HCT116 (cell line): ENCODE results near the gene ESPN. TPM values are rescaled to one million over a fixed set of nuclear protein-coding genes. Genes with fewer than 3 reads are reported as not detected.

Source experiments
- ATAC-seq: fragments of 200-7000 bp; cut with Tn5 transposase; 2 replicates; pipeline ENCODE4 v1.9.1; 2020; ENCODE audit warnings: mild to moderate bottlenecking, moderate library complexity
- BruUV-seq: library from RNA; stranded (reverse); fragments of 400-500 nt; replicated peaks from 2 replicates; lab custom pipeline; 2021; lab: Mats Ljungman, UMichigan
- CTCF ChIA-PET: fragments of 300-600 bp; sonication (Branson Sonifier 250); formaldehyde crosslinking; loops from one replicate; lab custom pipeline; 2021; ENCODE audit warnings: antibody characterized with exemption; lab: Charles Lee
- POLR2A ChIA-PET: fragments of 300-600, 350-600 bp; sonication (Branson Sonifier 250); formaldehyde crosslinking; loops from one replicate; lab custom pipeline; 2021; ENCODE audit warnings: antibody characterized with exemption; lab: Charles Lee
- RAD21 ChIA-PET, 2 experiments: fragments of 300-600 bp; sonication (Branson Sonifier 250); formaldehyde crosslinking; loops; one replicate each; lab custom pipeline; 2023; ENCODE audit warnings: low total read pairs in 2 of 2; ENCODE audit not compliant: uncharacterized antibody in 2 of 2, unreplicated experiment in 2 of 2, low non-redundant PET in 1 of 2; lab: Charles Lee
- DNase-seq: peaks from one replicate; pipeline ENCODE4 v3.0.0-alpha.2; 2010; ENCODE audit warnings: low read depth, low spot score
- H2AFZ ChIP-seq: fragments of 200-600 bp; shearing (Covaris generic), sonication (generic); 2 replicates; pipeline ENCODE4 v1.6.1; 2017; ENCODE audit warnings: low read depth, mixed run types, mixed read lengths, antibody characterized with exemption, low read length; ENCODE audit not compliant: poor library complexity, severe bottlenecking
- H3K27ac ChIP-seq: 2 replicates; pipeline ENCODE4 v1.5.1; 2012; ENCODE audit warnings: low read depth, low read length
- H3K27me3 ChIP-seq: fragments of 200-600 bp; sonication (generic); 2 replicates; pipeline ENCODE4 v1.6.1; 2016; ENCODE audit warnings: mixed run types, low read length, mixed read lengths; ENCODE audit not compliant: insufficient read depth
- H3K36me3 ChIP-seq, 2 experiments: fragments of 200-500 bp in 1 of 2; fragments of 200-600 bp in 1 of 2; sonication (Bioruptor generic) in 1 of 2; sonication (generic) in 1 of 2; 2 replicates each; pipeline versions ENCODE4 v1.5.1 to v1.6.1; 2014 to 2016; ENCODE audit warnings: low read length in 2 of 2, inconsistent platforms in 1 of 2, mixed read lengths in 1 of 2, mixed run types in 1 of 2; ENCODE audit not compliant: insufficient read depth in 2 of 2, control insufficient read depth in 1 of 2
- H3K4me1 ChIP-seq, 2 experiments: fragments of 200-600 bp in 1 of 2; sonication (generic) in 1 of 2; 2 replicates each; pipeline versions ENCODE4 v1.5.1 to v1.6.1; 2012 to 2017; ENCODE audit warnings: low read length in 2 of 2, inconsistent platforms in 1 of 2, mild to moderate bottlenecking in 1 of 2, mixed read lengths in 1 of 2, mixed run types in 1 of 2, moderate library complexity in 1 of 2; ENCODE audit not compliant: insufficient read depth in 2 of 2, control insufficient read depth in 1 of 2
- H3K4me2 ChIP-seq: fragments of 200-600 bp; sonication (generic); 2 replicates; pipeline ENCODE4 v1.6.1; 2017; ENCODE audit warnings: mixed run types, low read length, mixed read lengths
- H3K4me3 ChIP-seq, 2 experiments: fragments of 200-600 bp in 1 of 2; sonication (generic) in 1 of 2; replicated peaks in 1 of 2; 2 replicates each; pipeline ENCODE4 v1.5.1; 2011 to 2016; ENCODE audit warnings: low read length in 2 of 2, control low read depth in 1 of 2, low read depth in 1 of 2, mild to moderate bottlenecking in 1 of 2, mixed read lengths in 1 of 2, mixed run types in 1 of 2
- H3K79me2 ChIP-seq: fragments of 200-600 bp; sonication (generic); 2 replicates; pipeline ENCODE4 v1.6.1; 2017; ENCODE audit warnings: mild to moderate bottlenecking, mixed run types, low read length, moderate library complexity, mixed read lengths; ENCODE audit not compliant: insufficient read depth
- H3K9ac ChIP-seq: fragments of 200-600 bp; sonication (generic); 2 replicates; pipeline ENCODE4 v1.6.1; 2016; ENCODE audit warnings: low read length, mixed read lengths
- H3K9me2 ChIP-seq: fragments of 200-600 bp; sonication (generic), shearing (Covaris generic); 2 replicates; pipeline ENCODE4 v1.6.1; 2017; ENCODE audit warnings: mixed run types, mild to moderate bottlenecking, moderate library complexity; ENCODE audit not compliant: insufficient read depth
- H3K9me3 ChIP-seq, 2 experiments: fragments of 200-500 bp in 1 of 2; fragments of 200-600 bp in 1 of 2; sonication (Bioruptor generic) in 1 of 2; sonication (generic) in 1 of 2; 2 replicates each; pipeline ENCODE4 v1.6.1; 2014 to 2017; ENCODE audit warnings: low read length in 2 of 2, mixed read lengths in 2 of 2, inconsistent platforms in 1 of 2, low read depth in 1 of 2, mild to moderate bottlenecking in 1 of 2, mixed run types in 1 of 2, moderate library complexity in 1 of 2; ENCODE audit not compliant: control insufficient read depth in 1 of 2, insufficient read depth in 1 of 2
- H4K20me1 ChIP-seq: fragments of 200-600 bp; sonication (generic), shearing (Covaris generic); 2 replicates; pipeline ENCODE4 v1.6.1; 2017; ENCODE audit warnings: mixed run types, mild to moderate bottlenecking, moderate library complexity; ENCODE audit not compliant: insufficient read depth
- CBX3 ChIP-seq: IDR thresholded peaks from 2 replicates; pipeline ENCODE4 v1.6.1; 2012; ENCODE audit warnings: low read depth
- CEBPB ChIP-seq: IDR thresholded peaks from 2 replicates; pipeline ENCODE4 v1.6.1; 2012; ENCODE audit warnings: low read depth
- EGR1 ChIP-seq: IDR thresholded peaks from 2 replicates; pipeline ENCODE4 v1.6.1; 2012; ENCODE audit warnings: low read depth
- ELF1 ChIP-seq: IDR thresholded peaks from 2 replicates; pipeline ENCODE4 v1.6.1; 2012; ENCODE audit warnings: low read depth, borderline replicate concordance
- EZH2 ChIP-seq: fragments of 200-600 bp; sonication (generic); IDR thresholded peaks from 2 replicates; pipeline ENCODE4 v1.6.1; 2017; ENCODE audit warnings: antibody characterized with exemption, mixed run types
- FOSL1 ChIP-seq: IDR thresholded peaks from 2 replicates; pipeline ENCODE4 v1.6.1; 2012; ENCODE audit warnings: low read depth
- JUND ChIP-seq: IDR thresholded peaks from 2 replicates; pipeline ENCODE4 v1.6.1; 2012
- POLR2A ChIP-seq: IDR thresholded peaks from 2 replicates; pipeline ENCODE4 v1.7.0; 2011; ENCODE audit warnings: borderline replicate concordance; ENCODE audit not compliant: insufficient read depth, insufficient read length; ENCODE audit errors: extremely low read depth
- SIN3A ChIP-seq: IDR thresholded peaks from 2 replicates; pipeline ENCODE4 v1.6.1; 2012; ENCODE audit warnings: low read depth
- SP1 ChIP-seq: IDR thresholded peaks from 2 replicates; pipeline ENCODE4 v1.6.1; 2012; ENCODE audit warnings: low read depth
- SRF ChIP-seq: IDR thresholded peaks from 2 replicates; pipeline ENCODE4 v1.6.1; 2012; ENCODE audit warnings: low read depth
- TCF7L2 ChIP-seq: IDR thresholded peaks from 2 replicates; pipeline ENCODE4 v1.7.0; 2011; ENCODE audit warnings: borderline replicate concordance, inconsistent platforms; ENCODE audit not compliant: insufficient read depth, insufficient read length; ENCODE audit errors: extremely low read depth
- intact Hi-C: fragments of 100-400 bp; cut with micrococcal nuclease; formaldehyde crosslinking; loops from 2 replicates; pipeline ENCODE4 v1.10.0; 2022
- total RNA-seq: library from RNA; stranded (reverse); gene quantifications from one replicate; pipeline ENCODE4 v1.2.1, GENCODE V29; 2021; ENCODE audit not compliant: unreplicated experiment
- TF ChIP-seq, protein P1 (sequence below): IDR thresholded peaks from 2 replicates; pipeline ENCODE4 v1.6.1; 2012
- TF ChIP-seq, protein P2 (sequence below): IDR thresholded peaks from 2 replicates; pipeline ENCODE4 v1.6.1; 2012
- TF ChIP-seq, protein P3 (sequence below): IDR thresholded peaks from 2 replicates; pipeline ENCODE4 v1.6.1; 2012; ENCODE audit warnings: low read depth
- TF ChIP-seq, protein P4 (sequence below): IDR thresholded peaks from 2 replicates; pipeline ENCODE4 v1.6.1; 2011; ENCODE audit warnings: mild to moderate bottlenecking, low read length, moderate library complexity; ENCODE audit not compliant: insufficient replicate concordance; ENCODE audit errors: extremely low read depth

ESPN gene
- total RNA-seq, 1 experiment from 2014 or later = 114 TPM

DNA sequence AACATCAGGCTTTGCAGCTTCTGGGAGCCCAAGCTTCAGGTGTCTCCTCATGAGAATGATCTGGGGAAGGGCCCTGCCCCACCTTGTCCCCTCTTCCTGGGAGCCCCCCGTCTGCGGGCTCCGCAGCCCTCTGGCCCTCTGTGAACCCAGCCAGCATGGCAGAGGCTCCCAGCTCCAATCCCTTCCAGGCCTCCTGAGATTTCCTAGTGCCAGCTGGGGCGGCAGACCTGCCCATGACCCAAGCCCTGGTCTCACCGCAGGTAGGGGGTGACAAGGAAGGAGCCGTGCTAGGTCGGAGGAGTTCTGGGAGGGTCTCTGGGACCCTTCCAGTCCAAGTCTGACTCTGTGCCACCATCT is 59.2 kb downstream of the ESPN start:
- Histone ChIP-seq H3K9me3 (no peaks in the 10 kb centered on the region), H3K4me1 (peaks cover 8 to 19% of the 10 kb centered on the region in 2 experiments; a peak in 3 of 4 replicates), H3K4me3 (no peak overlapping the region), H3K79me2 (no peaks in the 10 kb centered on the region; the same call in 1 of the 2 replicates), H3K9ac (no peak overlapping the region), H3K4me2 (no peak overlapping the region), H3K9me2 (no peaks in the 10 kb centered on the region), H2AFZ (no peak overlapping the region), H3K27me3 (no peaks in the 10 kb centered on the region), H4K20me1 (no peaks in the 10 kb centered on the region), H3K36me3 (no peaks in the 10 kb centered on the region), H3K27ac (no peak overlapping the region)
- no peak for ATAC-seq
- POLR2A ChIA-PET = no interaction called here
- no TSS peak for BruUV-seq
- TF ChIP-seq SRF (no peak), FOSL1 (no peak), EGR1 (no peak), SIN3A (no peak), EZH2 (no peak), POLR2A (no peak), SP1 (no peak), JUND (no peak), CEBPB (no peak), TCF7L2 (no peak), CBX3 (no peak), ELF1 (no peak)
- TF ChIP-seq, protein P1, sequence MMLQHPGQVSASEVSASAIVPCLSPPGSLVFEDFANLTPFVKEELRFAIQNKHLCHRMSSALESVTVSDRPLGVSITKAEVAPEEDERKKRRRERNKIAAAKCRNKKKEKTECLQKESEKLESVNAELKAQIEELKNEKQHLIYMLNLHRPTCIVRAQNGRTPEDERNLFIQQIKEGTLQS = no peak
- TF ChIP-seq, protein P2, sequence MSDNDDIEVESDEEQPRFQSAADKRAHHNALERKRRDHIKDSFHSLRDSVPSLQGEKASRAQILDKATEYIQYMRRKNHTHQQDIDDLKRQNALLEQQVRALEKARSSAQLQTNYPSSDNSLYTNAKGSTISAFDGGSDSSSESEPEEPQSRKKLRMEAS = no peak
- TF ChIP-seq, protein P3, sequence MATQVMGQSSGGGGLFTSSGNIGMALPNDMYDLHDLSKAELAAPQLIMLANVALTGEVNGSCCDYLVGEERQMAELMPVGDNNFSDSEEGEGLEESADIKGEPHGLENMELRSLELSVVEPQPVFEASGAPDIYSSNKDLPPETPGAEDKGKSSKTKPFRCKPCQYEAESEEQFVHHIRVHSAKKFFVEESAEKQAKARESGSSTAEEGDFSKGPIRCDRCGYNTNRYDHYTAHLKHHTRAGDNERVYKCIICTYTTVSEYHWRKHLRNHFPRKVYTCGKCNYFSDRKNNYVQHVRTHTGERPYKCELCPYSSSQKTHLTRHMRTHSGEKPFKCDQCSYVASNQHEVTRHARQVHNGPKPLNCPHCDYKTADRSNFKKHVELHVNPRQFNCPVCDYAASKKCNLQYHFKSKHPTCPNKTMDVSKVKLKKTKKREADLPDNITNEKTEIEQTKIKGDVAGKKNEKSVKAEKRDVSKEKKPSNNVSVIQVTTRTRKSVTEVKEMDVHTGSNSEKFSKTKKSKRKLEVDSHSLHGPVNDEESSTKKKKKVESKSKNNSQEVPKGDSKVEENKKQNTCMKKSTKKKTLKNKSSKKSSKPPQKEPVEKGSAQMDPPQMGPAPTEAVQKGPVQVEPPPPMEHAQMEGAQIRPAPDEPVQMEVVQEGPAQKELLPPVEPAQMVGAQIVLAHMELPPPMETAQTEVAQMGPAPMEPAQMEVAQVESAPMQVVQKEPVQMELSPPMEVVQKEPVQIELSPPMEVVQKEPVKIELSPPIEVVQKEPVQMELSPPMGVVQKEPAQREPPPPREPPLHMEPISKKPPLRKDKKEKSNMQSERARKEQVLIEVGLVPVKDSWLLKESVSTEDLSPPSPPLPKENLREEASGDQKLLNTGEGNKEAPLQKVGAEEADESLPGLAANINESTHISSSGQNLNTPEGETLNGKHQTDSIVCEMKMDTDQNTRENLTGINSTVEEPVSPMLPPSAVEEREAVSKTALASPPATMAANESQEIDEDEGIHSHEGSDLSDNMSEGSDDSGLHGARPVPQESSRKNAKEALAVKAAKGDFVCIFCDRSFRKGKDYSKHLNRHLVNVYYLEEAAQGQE = no peak
- TF ChIP-seq, protein P4, sequence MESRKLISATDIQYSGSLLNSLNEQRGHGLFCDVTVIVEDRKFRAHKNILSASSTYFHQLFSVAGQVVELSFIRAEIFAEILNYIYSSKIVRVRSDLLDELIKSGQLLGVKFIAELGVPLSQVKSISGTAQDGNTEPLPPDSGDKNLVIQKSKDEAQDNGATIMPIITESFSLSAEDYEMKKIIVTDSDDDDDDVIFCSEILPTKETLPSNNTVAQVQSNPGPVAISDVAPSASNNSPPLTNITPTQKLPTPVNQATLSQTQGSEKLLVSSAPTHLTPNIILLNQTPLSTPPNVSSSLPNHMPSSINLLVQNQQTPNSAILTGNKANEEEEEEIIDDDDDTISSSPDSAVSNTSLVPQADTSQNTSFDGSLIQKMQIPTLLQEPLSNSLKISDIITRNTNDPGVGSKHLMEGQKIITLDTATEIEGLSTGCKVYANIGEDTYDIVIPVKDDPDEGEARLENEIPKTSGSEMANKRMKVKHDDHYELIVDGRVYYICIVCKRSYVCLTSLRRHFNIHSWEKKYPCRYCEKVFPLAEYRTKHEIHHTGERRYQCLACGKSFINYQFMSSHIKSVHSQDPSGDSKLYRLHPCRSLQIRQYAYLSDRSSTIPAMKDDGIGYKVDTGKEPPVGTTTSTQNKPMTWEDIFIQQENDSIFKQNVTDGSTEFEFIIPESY = no peak
- intact Hi-C loops = no loop called here
- RAD21 ChIA-PET = no interaction called here
- CTCF ChIA-PET = interaction anchor here (1.3 kb wide), 1 partner anchor 12 kb away, joined by 4 read pairs; no protein-coding TSS in a partner anchor
- DNase-seq = no peak
